ENCODE results near the gene TMEM217.
"Not testable (repeated sequence)": the region's sequence is repeated elsewhere in the genome, so short reads cannot be mapped to it uniquely, and the experiment has no call there.

Gene TMEM217

GRCh38 chr6:37187321-37188022, 70.5 kb downstream of the TMEM217 start:
- DNase-seq (ENCODE audit: low read depth in 3 of 3, low spot score in 1 of 3) = no peak

GRCh38 chr6:37185949-37186720, 71.8 kb downstream of the TMEM217 start:
- DNase-seq (ENCODE audit: low read depth in 3 of 3, low spot score in 1 of 3) = not testable (repeated sequence)

- peak in 1 of 3 donors; percentile 30 for DNase-seq (ENCODE audit: low read depth in 3 of 3, low spot score in 1 of 3)
Observed at GRCh38 chr6:37182736-37183590, 75.0 kb downstream of the TMEM217 start.

- not testable (repeated sequence) for DNase-seq (ENCODE audit: low read depth in 3 of 3, low spot score in 1 of 3)
Observed at GRCh38 chr6:37180610-37181009, 77.3 kb downstream of the TMEM217 start.

- no peak for DNase-seq (ENCODE audit: low read depth in 3 of 3, low spot score in 1 of 3)
Observed at GRCh38 chr6:37180075-37180474, 77.9 kb downstream of the TMEM217 start.

- DNase-seq (ENCODE audit: low read depth in 3 of 3, low spot score in 1 of 3) = no peak
Observed at GRCh38 chr6:37177935-37178517, 79.9 kb downstream of the TMEM217 start.

- no peak for DNase-seq (ENCODE audit: low read depth in 3 of 3, low spot score in 1 of 3)
Observed at GRCh38 chr6:37177077-37177934, 80.6 kb downstream of the TMEM217 start.

- no peak for DNase-seq (ENCODE audit: low read depth in 3 of 3, low spot score in 1 of 3)
Observed at GRCh38 chr6:37176268-37177076, 81.5 kb downstream of the TMEM217 start.

GRCh38 chr6:37175332-37176267, 82.3 kb downstream of the TMEM217 start:
- DNase-seq (ENCODE audit: low read depth in 3 of 3, low spot score in 1 of 3) = no peak

- DNase-seq (ENCODE audit: low read depth in 3 of 3, low spot score in 1 of 3) = no peak
Observed at GRCh38 chr6:37174515-37175331, 83.2 kb downstream of the TMEM217 start.

- DNase-seq (ENCODE audit: low read depth in 3 of 3, low spot score in 1 of 3) = no peak
Observed at GRCh38 chr6:37174196-37174514, 83.8 kb downstream of the TMEM217 start.

- DNase-seq (ENCODE audit: low read depth in 3 of 3, low spot score in 1 of 3) = peak in 1 of 3 donors; percentile 27
Observed at GRCh38 chr6:37173493-37174195, 84.3 kb downstream of the TMEM217 start.

- no peak for DNase-seq (ENCODE audit: low read depth in 3 of 3, low spot score in 1 of 3)
Observed at GRCh38 chr6:37172912-37173492, 84.9 kb downstream of the TMEM217 start.

- peak; percentile 82 to 84 (median 83) for DNase-seq (ENCODE audit: low read depth in 3 of 3, low spot score in 1 of 3)
Observed at GRCh38 chr6:37171970-37172812, 85.8 kb downstream of the TMEM217 start.

- no peak for DNase-seq (ENCODE audit: low read depth in 3 of 3, low spot score in 1 of 3)
Observed at GRCh38 chr6:37171201-37171969, 86.6 kb downstream of the TMEM217 start.
